Natural killer cell (primary cell): Measurements from ENCODE around the gene MPPED1. TPM values are rescaled to one million over a fixed set of nuclear protein-coding genes. Genes with fewer than 3 reads are reported as not detected.

Source experiments
- ATAC-seq, 3 donors: fragments of 150-1000 bp in 2 of 3; fragments of 200-7000 bp in 1 of 3; cut with Tn5 transposase; 1 replicate in 1 of 3; 2 replicates in 2 of 3; pipeline ENCODE4 v1.10.0; 2021; ENCODE audit warnings: mild to moderate bottlenecking in 2 of 3, moderate library complexity in 2 of 3
- DNase-seq, 2 donors: peaks; one replicate each; pipeline versions ENCODE4 v3.0.0 to v3.0.0-alpha.2; 2013 to 2021; ENCODE audit warnings: mixed read lengths in 1 of 2
- H3K27ac ChIP-seq: one replicate; pipeline ENCODE4 v1.5.1; 2013; ENCODE audit warnings: mild to moderate bottlenecking, low read length
- H3K27me3 ChIP-seq: one replicate; pipeline ENCODE4 v1.6.1; 2013; ENCODE audit warnings: low read length; ENCODE audit not compliant: control insufficient read depth, insufficient read depth
- H3K36me3 ChIP-seq: one replicate; pipeline ENCODE4 v1.6.1; 2013; ENCODE audit warnings: low read length; ENCODE audit not compliant: control insufficient read depth, insufficient read depth
- H3K4me1 ChIP-seq: one replicate; pipeline ENCODE4 v1.6.1; 2013; ENCODE audit warnings: low read length; ENCODE audit not compliant: control insufficient read depth, insufficient read depth
- H3K4me3 ChIP-seq: one replicate; pipeline ENCODE4 v1.5.1; 2013; ENCODE audit warnings: low read length
- H3K9me3 ChIP-seq: one replicate; pipeline ENCODE4 v1.6.1; 2013; ENCODE audit warnings: low read length; ENCODE audit not compliant: control insufficient read depth, insufficient read depth
- H3K27ac Mint-ChIP-seq, 2 donors: one replicate each; pipeline ENCODE4 v1.8.0; 2022; ENCODE audit warnings: mild to moderate bottlenecking in 2 of 2, mixed read lengths in 2 of 2, moderate library complexity in 1 of 2
- H3K27me3 Mint-ChIP-seq, 2 donors: one replicate each; pipeline ENCODE4 v1.8.0; 2022; ENCODE audit warnings: low read depth in 2 of 2, mixed read lengths in 2 of 2
- H3K36me3 Mint-ChIP-seq: one replicate; pipeline ENCODE4 v1.8.0; 2022; ENCODE audit warnings: mixed read lengths
- H3K4me1 Mint-ChIP-seq, 2 donors: one replicate each; pipeline ENCODE4 v1.8.0; 2022; ENCODE audit warnings: mixed read lengths in 2 of 2
- H3K4me3 Mint-ChIP-seq: one replicate; pipeline ENCODE4 v1.8.0; 2022; ENCODE audit warnings: mild to moderate bottlenecking, moderate library complexity, mixed read lengths
- H3K9me3 Mint-ChIP-seq, 2 donors: one replicate each; pipeline ENCODE4 v1.8.0; 2022; ENCODE audit warnings: mixed read lengths in 2 of 2
- CTCF ChIP-seq: fragments of 200-600 bp; IDR thresholded peaks from one replicate; pipeline ENCODE4 v1.8.0; 2022; ENCODE audit warnings: antibody characterized with exemption
- WGBS: methylation state at CpG from one replicate; pipeline ENCODE4 v1.1.7; 2013; ENCODE audit warnings: missing lambda C conversion rate; ENCODE audit not compliant: insufficient coverage; 5-methylcytosine and 5-hydroxymethylcytosine counted together
- intact Hi-C: fragments of 100-400 bp; cut with micrococcal nuclease; formaldehyde crosslinking; loops from one replicate; pipeline ENCODE4 v1.14.2; 2022
- total RNA-seq, 4 donors: library from RNA; stranded (reverse); fragments of 120-200 nt in 1 of 4; gene quantifications; one replicate each; pipeline versions ENCODE4 v1.2.3 to v1.2.4, GENCODE V29; 2013 to 2022

The MPPED1 gene
- total RNA-seq, 3 donors from 2014 or later (not counting 1 experiment from before 2014, with no cell fraction given): not detected

- Histone ChIP-seq H3K36me3 (no peaks in the 10 kb centered on the region), H3K27ac (no peak overlapping the region), H3K27me3 (no peaks in the 10 kb centered on the region), H3K4me3 (no peak overlapping the region), H3K4me1 (no peaks in the 10 kb centered on the region), H3K9me3 (no peaks in the 10 kb centered on the region)
- 77% methylated on average over 12 of the region's 12 CpGs for WGBS
- DNase-seq (no peak), ATAC-seq (no peak)
- no peaks in the 10 kb centered on the region for H3K4me1 Mint-ChIP-seq
- intact Hi-C loops: no loop called here
- no peak for TF ChIP-seq CTCF
- no peak overlapping the region for H3K4me3 Mint-ChIP-seq
- H3K9me3 Mint-ChIP-seq: no peaks in the 10 kb centered on the region
- H3K27me3 Mint-ChIP-seq: peaks cover 8 to 17% of the 10 kb centered on the region in 2 donors
- no peak overlapping the region for H3K27ac Mint-ChIP-seq
- no peaks in the 10 kb centered on the region for H3K36me3 Mint-ChIP-seq
These were observed 117.0 kb downstream of the MPPED1 start for GRCh38 chr22:43528601-43529360.

GRCh38 chr22:43529461-43529860 lies 117.6 kb downstream of the MPPED1 start:
- Histone ChIP-seq H3K4me3 (no peak overlapping the region), H3K4me1 (no peaks in the 10 kb centered on the region), H3K27me3 (no peaks in the 10 kb centered on the region), H3K9me3 (no peaks in the 10 kb centered on the region), H3K27ac (no peak overlapping the region), H3K36me3 (no peaks in the 10 kb centered on the region)
- no peak for TF ChIP-seq CTCF
- peaks cover 8 to 17% of the 10 kb centered on the region in 2 donors for H3K27me3 Mint-ChIP-seq
- ATAC-seq (no peak), DNase-seq (no peak)
- WGBS: no CpG with 5 or more reads among the region's 2 CpGs
- no peak overlapping the region for H3K27ac Mint-ChIP-seq
- H3K36me3 Mint-ChIP-seq: no peaks in the 10 kb centered on the region
- no peaks in the 10 kb centered on the region for H3K9me3 Mint-ChIP-seq
- intact Hi-C loops: no loop called here
- no peak overlapping the region for H3K4me3 Mint-ChIP-seq
- H3K4me1 Mint-ChIP-seq: no peaks in the 10 kb centered on the region

GRCh38 chr22:43529934-43530333 lies 118.1 kb downstream of the MPPED1 start:
- 84% methylated on average over 9 of the region's 9 CpGs for WGBS
- Mint-ChIP-seq H3K4me3 (no peak overlapping the region), H3K4me1 (no peaks in the 10 kb centered on the region), H3K27me3 (peaks cover 6 to 14% of the 10 kb centered on the region in 2 donors), H3K27ac (no peak overlapping the region), H3K36me3 (no peaks in the 10 kb centered on the region), H3K9me3 (no peaks in the 10 kb centered on the region)
- intact Hi-C loops: no loop called here
- H3K27ac ChIP-seq: no peak overlapping the region
- TF ChIP-seq CTCF: no peak
- H3K36me3 ChIP-seq: no peaks in the 10 kb centered on the region
- H3K4me3 ChIP-seq: no peak overlapping the region
- H3K4me1 ChIP-seq: no peaks in the 10 kb centered on the region
- H3K9me3 ChIP-seq: no peaks in the 10 kb centered on the region
- ATAC-seq (no peak), DNase-seq (no peak)
- H3K27me3 ChIP-seq: no peaks in the 10 kb centered on the region
